HG03342 (cell line): ENCODE measurements around the gene LAPTM5.

Experiments
- ATAC-seq: cut with Tn5 transposase; IDR thresholded peaks from one replicate; pipeline ENCODE4 v1.9.1; 2021; ENCODE audit warnings: mild to moderate bottlenecking, moderate library complexity; ENCODE audit not compliant: unreplicated experiment

Gene LAPTM5

GRCh38 chr1:30758121-30758688, 631 bp upstream of the LAPTM5 start:
- no peak for ATAC-seq

GRCh38 chr1:30756545-30757351, 826 bp downstream of the LAPTM5 start:
- no peak for ATAC-seq

GRCh38 chr1:30756206-30756544, 1.4 kb downstream of the LAPTM5 start:
- ATAC-seq = no peak

- no peak for ATAC-seq
These were observed 1.8 kb downstream of the LAPTM5 start for GRCh38 chr1:30755746-30756145.

- ATAC-seq = no peak
These were observed 2.2 kb downstream of the LAPTM5 start for GRCh38 chr1:30755334-30755733.

- ATAC-seq = peak; percentile 42
These were observed 2.8 kb downstream of the LAPTM5 start for GRCh38 chr1:30754684-30755171.

GRCh38 chr1:30753660-30754123, 3.9 kb downstream of the LAPTM5 start:
- ATAC-seq = no peak

- no peak for ATAC-seq
These were observed 4.5 kb downstream of the LAPTM5 start for GRCh38 chr1:30753118-30753517.

- ATAC-seq = no peak
These were observed 5.0 kb downstream of the LAPTM5 start for GRCh38 chr1:30752651-30752908.

- ATAC-seq = no peak
These were observed 5.5 kb downstream of the LAPTM5 start for GRCh38 chr1:30751830-30752650.

- ATAC-seq = no peak
These were observed 6.8 kb downstream of the LAPTM5 start for GRCh38 chr1:30750731-30751291.

GRCh38 chr1:30749691-30750583, 7.6 kb downstream of the LAPTM5 start:
- peak; percentile 31 for ATAC-seq

GRCh38 chr1:30748699-30749401, 8.7 kb downstream of the LAPTM5 start:
- ATAC-seq = no peak

GRCh38 chr1:30748098-30748698, 9.4 kb downstream of the LAPTM5 start:
- ATAC-seq = no peak

- no peak for ATAC-seq
These were observed 10.3 kb downstream of the LAPTM5 start for GRCh38 chr1:30747033-30748008.

GRCh38 chr1:30746212-30747032, 11.2 kb downstream of the LAPTM5 start:
- no peak for ATAC-seq

GRCh38 chr1:30745834-30746208, 11.8 kb downstream of the LAPTM5 start:
- no peak for ATAC-seq
